H1 (cell line): Measurements from ENCODE around the gene TMEM108. TPM values are rescaled to one million over a fixed set of nuclear protein-coding genes. Genes with fewer than 3 reads are reported as not detected.

Experiments
- CTCF ChIA-PET: fragments of 300-600 bp; sonication (Branson Sonifier 250); formaldehyde crosslinking; loops from one replicate; lab custom pipeline; 2021; ENCODE audit not compliant: partially characterized antibody; lab: Charles Lee
- POLR2A ChIA-PET: fragments of 300-600 bp; sonication (Branson Sonifier 250); formaldehyde crosslinking; loops from one replicate; lab custom pipeline; 2021; ENCODE audit warnings: inconsistent platforms; ENCODE audit not compliant: partially characterized antibody; lab: Charles Lee
- DNase-seq, 2 experiments: peaks; one replicate each; pipeline versions ENCODE4 v3.0.0 to v3.0.0-alpha.2; 2010 to 2022; ENCODE audit warnings: low spot score in 2 of 2, low read depth in 1 of 2, mixed read lengths in 1 of 2
- FAIRE-seq: peaks from 2 replicates; lab custom pipeline; 2011; peaks lifted over from hg19 to GRCh38; lab: Jason Lieb, UNC
- H2AFZ ChIP-seq: 2 replicates; pipeline ENCODE4 v1.8.1; 2012; ENCODE audit warnings: low read length, inconsistent platforms
- H2AK5ac ChIP-seq: 2 replicates; pipeline ENCODE4 v1.6.1; 2013; ENCODE audit warnings: low read depth, low read length
- H2BK120ac ChIP-seq: replicated peaks from 2 replicates; pipeline ENCODE3; 2013; ENCODE audit warnings: low read depth, low read length, inconsistent platforms
- H2BK12ac ChIP-seq: 2 replicates; pipeline ENCODE4 v1.6.1; 2013; ENCODE audit warnings: low read depth, low read length
- H2BK15ac ChIP-seq: 2 replicates; pipeline ENCODE4 v1.6.1; 2013; ENCODE audit warnings: low read length
- H2BK20ac ChIP-seq: 2 replicates; pipeline ENCODE4 v1.6.1; 2013; ENCODE audit warnings: low read length
- H2BK5ac ChIP-seq: 2 replicates; pipeline ENCODE4 v1.6.1; 2013; ENCODE audit warnings: low read depth, low read length
- H3K14ac ChIP-seq: 2 replicates; pipeline ENCODE4 v1.6.1; 2013; ENCODE audit warnings: inconsistent platforms; ENCODE audit not compliant: insufficient read length
- H3K18ac ChIP-seq: 2 replicates; pipeline ENCODE4 v1.6.1; 2013; ENCODE audit warnings: low read length; ENCODE audit errors: extremely low read depth
- H3K23ac ChIP-seq: 2 replicates; pipeline ENCODE4 v1.6.1; 2013; ENCODE audit warnings: inconsistent platforms; ENCODE audit not compliant: insufficient read length
- H3K23me2 ChIP-seq: 2 replicates; pipeline ENCODE4 v1.6.1; 2013; ENCODE audit warnings: low read depth, low read length
- H3K27ac ChIP-seq: 2 replicates; pipeline ENCODE4 v1.6.1; 2011; ENCODE audit warnings: low read depth, low read length, inconsistent platforms
- H3K27me3 ChIP-seq, 4 experiments: replicated peaks in 1 of 4; 1 replicate in 1 of 4; 2 replicates in 3 of 4; pipeline versions ENCODE4 v1.6.1 to v1.8.1; 2011 to 2013; ENCODE audit warnings: low read length in 3 of 4, mild to moderate bottlenecking in 3 of 4, inconsistent platforms in 2 of 4, mixed read lengths in 2 of 4, moderate library complexity in 1 of 4; ENCODE audit not compliant: control insufficient read depth in 3 of 4, insufficient read depth in 3 of 4; ENCODE audit errors: extremely low read depth in 1 of 4
- H3K36me3 ChIP-seq, 4 experiments: 2 replicates each; pipeline versions ENCODE4 v1.6.1 to v1.8.1; 2011 to 2013; ENCODE audit warnings: mild to moderate bottlenecking in 4 of 4, low read length in 3 of 4, moderate library complexity in 2 of 4, control low read depth in 1 of 4, inconsistent platforms in 1 of 4; ENCODE audit not compliant: insufficient read depth in 4 of 4, control insufficient read depth in 2 of 4
- H3K4ac ChIP-seq: replicated peaks from 2 replicates; pipeline ENCODE3; 2013; ENCODE audit warnings: low read length, low read depth, mixed read lengths, inconsistent platforms; ENCODE audit not compliant: insufficient read length
- H3K4me1 ChIP-seq, 4 experiments: replicated peaks in 1 of 4; 1 replicate in 1 of 4; 2 replicates in 3 of 4; pipeline versions ENCODE4 v1.6.1 to v1.8.1; 2011 to 2013; ENCODE audit warnings: low read length in 3 of 4, inconsistent platforms in 2 of 4, mixed read lengths in 1 of 4; ENCODE audit not compliant: insufficient read depth in 4 of 4, control insufficient read depth in 3 of 4
- H3K4me2 ChIP-seq, 2 experiments: 2 replicates each; pipeline versions ENCODE4 v1.6.1 to v1.8.1; 2011 to 2013; ENCODE audit warnings: low read depth in 2 of 2, low read length in 2 of 2, control low read depth in 1 of 2, inconsistent platforms in 1 of 2, mild to moderate bottlenecking in 1 of 2; ENCODE audit not compliant: insufficient read depth in 1 of 2
- H3K4me3 ChIP-seq, 4 experiments: fragments of 200-600, 300-600 bp in 1 of 4; sonication (generic), shearing (Covaris generic), sonication (Bioruptor Twin) in 1 of 4; 2 replicates each; pipeline versions ENCODE4 v1.5.1 to v1.8.1; 2011 to 2016; ENCODE audit warnings: low read length in 4 of 4, low read depth in 3 of 4, control low read depth in 2 of 4, inconsistent platforms in 2 of 4, mild to moderate bottlenecking in 2 of 4, mixed read lengths in 1 of 4, moderate library complexity in 1 of 4; ENCODE audit not compliant: insufficient read depth in 2 of 4; ENCODE audit errors: extremely low read depth in 1 of 4
- H3K56ac ChIP-seq: replicated peaks from 2 replicates; pipeline ENCODE3; 2013; ENCODE audit warnings: low read depth, mild to moderate bottlenecking, mixed read lengths, low read length, inconsistent platforms; ENCODE audit not compliant: insufficient read length
- H3K79me1 ChIP-seq: 2 replicates; pipeline ENCODE4 v1.6.1; 2013; ENCODE audit warnings: low read depth, low read length, control low read depth
- H3K79me2 ChIP-seq, 2 experiments: 2 replicates each; pipeline versions ENCODE4 v1.6.1 to v1.8.1; 2012 to 2013; ENCODE audit warnings: low read length in 2 of 2, mild to moderate bottlenecking in 2 of 2, inconsistent platforms in 1 of 2; ENCODE audit not compliant: insufficient read depth in 2 of 2, control insufficient read depth in 1 of 2
- H3K9ac ChIP-seq, 4 experiments: replicated peaks in 1 of 4; 1 replicate in 1 of 4; 2 replicates in 3 of 4; pipeline versions ENCODE4 v1.6.1 to v1.8.1; 2011 to 2013; ENCODE audit warnings: low read depth in 3 of 4, low read length in 3 of 4, control low read depth in 2 of 4, mild to moderate bottlenecking in 2 of 4, moderate library complexity in 2 of 4, inconsistent platforms in 1 of 4; ENCODE audit errors: extremely low read depth in 1 of 4
- H3K9me3 ChIP-seq, 2 experiments: 2 replicates each; pipeline versions ENCODE4 v1.6.1 to v1.8.1; 2012 to 2013; ENCODE audit warnings: mild to moderate bottlenecking in 2 of 2, moderate library complexity in 2 of 2, control low read depth in 1 of 2, inconsistent platforms in 1 of 2, low read depth in 1 of 2, low read length in 1 of 2, mixed read lengths in 1 of 2; ENCODE audit not compliant: insufficient read depth in 2 of 2
- H4K20me1 ChIP-seq, 2 experiments: replicated peaks in 1 of 2; 2 replicates each; pipeline versions ENCODE3 to v1.8.1; 2011 to 2013; ENCODE audit warnings: inconsistent platforms in 2 of 2, low read length in 2 of 2, mild to moderate bottlenecking in 1 of 2; ENCODE audit not compliant: insufficient read depth in 2 of 2, control insufficient read depth in 1 of 2
- H4K5ac ChIP-seq: 2 replicates; pipeline ENCODE4 v1.6.1; 2013; ENCODE audit warnings: low read length, low read depth, mixed read lengths, inconsistent platforms; ENCODE audit not compliant: insufficient read length
- H4K8ac ChIP-seq: 2 replicates; pipeline ENCODE4 v1.8.0; 2013; ENCODE audit warnings: mild to moderate bottlenecking, moderate library complexity, low read length, inconsistent platforms; ENCODE audit not compliant: insufficient read depth; ENCODE audit errors: extremely low read depth
- H4K91ac ChIP-seq: replicated peaks from 2 replicates; pipeline ENCODE3; 2013; ENCODE audit warnings: low read length, mixed read lengths, inconsistent platforms; ENCODE audit not compliant: insufficient read length
- BCL11A ChIP-seq, 2 experiments: IDR thresholded peaks; one replicate each; pipeline ENCODE4 v1.6.1; 2011; ENCODE audit warnings: low read depth in 2 of 2, low read length in 2 of 2, mild to moderate bottlenecking in 2 of 2
- GABPA ChIP-seq: IDR thresholded peaks from 2 replicates; pipeline ENCODE4 v1.6.1; 2011; ENCODE audit warnings: mild to moderate bottlenecking, low read length, moderate library complexity, borderline replicate concordance; ENCODE audit not compliant: insufficient read depth
- HDAC6 ChIP-seq: IDR thresholded peaks from one replicate; pipeline ENCODE4 v1.7.1; 2012; ENCODE audit warnings: low read depth, mild to moderate bottlenecking, inconsistent platforms, low read length, moderate library complexity
- PHF8 ChIP-seq: fragments of 200-600 bp; sonication (generic); conservative IDR thresholded peaks from 2 replicates; pipeline ENCODE4 v1.7.1; 2012; ENCODE audit warnings: low read depth, mild to moderate bottlenecking, inconsistent platforms, low read length, moderate library complexity
- SIX5 ChIP-seq: IDR thresholded peaks from 2 replicates; pipeline ENCODE4 v1.6.1; 2011; ENCODE audit warnings: mild to moderate bottlenecking, low read depth, low read length
- SP2 ChIP-seq: IDR thresholded peaks from 2 replicates; pipeline ENCODE4 v1.6.1; 2012; ENCODE audit warnings: mild to moderate bottlenecking, low read length, inconsistent platforms
- WGBS, 2 experiments: shearing (Covaris generic) in 1 of 2; methylation state at CpG; one replicate each; pipeline versions ENCODE4 v1.1.6 to v1.1.7; 2013 to 2015; ENCODE audit warnings: low lambda C conversion rate in 2 of 2, mixed read lengths in 2 of 2, inconsistent platforms in 1 of 2, low coverage in 1 of 2, missing lambda C conversion rate in 1 of 2; ENCODE audit not compliant: insufficient replicate concordance in 2 of 2, insufficient coverage in 1 of 2, insufficient read length in 1 of 2; ENCODE audit errors: extremely low coverage in 1 of 2, missing lambda C conversion rate in 1 of 2; 5-methylcytosine and 5-hydroxymethylcytosine counted together
- polyA plus RNA-seq, 7 experiments: library from polyadenylated mRNA; depleted of rRNA in 3 of 7; stranded (reverse) in 5 of 7; unstranded in 2 of 7; fragments of >200 nt in 5 of 7; fragments of 200-250 nt in 2 of 7; gene quantifications; 1 replicate in 5 of 7; 2 replicates in 1 of 7; 4 replicates in 1 of 7; pipeline versions ENCODE4 v1.2.1 to v1.2.3, GENCODE V29; 2011 to 2013; ENCODE audit warnings: missing spikeins in 2 of 7, mixed read lengths in 2 of 7
- total RNA-seq: library from RNA; stranded (reverse); fragmentation: NEBNext Ultra II Directional; extraction: Animal tissue kit (Norgen Biotek cat#: 25700); gene quantifications from 2 replicates; pipeline ENCODE4 v1.2.1, GENCODE V29; 2021

The TMEM108 gene
- total and polyA plus RNA-seq, 2 of the 8 experiments (the other 6 are each of a cell fraction or from before 2014, with no cell fraction given), result 14.3 to 16.2 TPM

GRCh38 chr3:133440652-133441051 is 402.5 kb downstream of the TMEM108 start:
- Histone ChIP-seq H3K79me2 (no peaks in the 10 kb centered on the region), H3K23ac (no peak overlapping the region), H2AFZ (no peak overlapping the region), H3K4me1 (no peaks in the 10 kb centered on the region), H2BK20ac (no peak overlapping the region), H2BK15ac (no peak overlapping the region), H4K20me1 (no peaks in the 10 kb centered on the region), H3K9me3 (no peaks in the 10 kb centered on the region), H3K9ac (no peak overlapping the region), H4K5ac (no peak overlapping the region), H3K4ac (no peak overlapping the region), H3K36me3 (no peaks in the 10 kb centered on the region), H2BK120ac (no peak overlapping the region), H3K27ac (no peak overlapping the region), H2BK12ac (no peak overlapping the region), H4K91ac (no peak overlapping the region), H3K14ac (no peak overlapping the region), H3K79me1 (no peaks in the 10 kb centered on the region), H2BK5ac (no peak overlapping the region), H2AK5ac (no peak overlapping the region), H3K4me3 (no peak overlapping the region), H3K27me3 (no peaks in the 10 kb centered on the region), H3K23me2 (no peaks in the 10 kb centered on the region), H3K18ac (no peak overlapping the region), H3K4me2 (no peak overlapping the region), H4K8ac (no peak overlapping the region), H3K56ac (no peak overlapping the region)
- FAIRE-seq (no peak), DNase-seq (no peak)
- TF ChIP-seq BCL11A (IDR thresholded peaks at IDR 0.05; ENCODE audit: low read depth in 2 of 2, low read length in 2 of 2), result no peak
- TF ChIP-seq PHF8, result no peak
- TF ChIP-seq GABPA, result no peak
- TF ChIP-seq SP2, result no peak
- TF ChIP-seq HDAC6, result no peak
- no peak for TF ChIP-seq SIX5
- WGBS, 2 experiments, result 90% methylated on average over 2 of the region's 2 CpGs; no CpG with 5 or more reads in 1 of the 2 experiments
- POLR2A ChIA-PET, result interaction anchor here (1.6 kb wide), 1 partner anchor 13 kb away, joined by 3 read pairs; no protein-coding TSS in a partner anchor
- CTCF ChIA-PET, result no interaction called here
